BJ (cell line): ENCODE data around the gene MYOF. TPM values are rescaled to one million over a fixed set of nuclear protein-coding genes. Genes with fewer than 3 reads are reported as not detected.

Experiments used
- CTCF ChIA-PET: fragments of 350-600 bp; formaldehyde crosslinking; extraction: SDS; loops from one replicate; lab custom pipeline; 2021; ENCODE audit warnings: antibody characterized with exemption, inconsistent platforms; lab: Yijun Ruan, JAX
- POLR2A ChIA-PET: fragments of 300-600 bp; sonication (Branson Sonifier 250); formaldehyde crosslinking; extraction: SDS; loops from one replicate; lab custom pipeline; 2021; ENCODE audit warnings: antibody characterized with exemption; lab: Charles Lee
- DNase-seq: peaks from one replicate; pipeline ENCODE4 v3.0.0-alpha.2; 2011; ENCODE audit warnings: low read depth
- H3K27me3 ChIP-seq: 2 replicates; pipeline ENCODE4 v1.6.0; 2011; ENCODE audit warnings: low read length; ENCODE audit not compliant: control insufficient read depth, insufficient read depth
- H3K36me3 ChIP-seq: 2 replicates; pipeline ENCODE4 v1.5.1; 2011; ENCODE audit warnings: low read length; ENCODE audit not compliant: control insufficient read depth, insufficient read depth
- H3K4me3 ChIP-seq: 2 replicates; pipeline ENCODE4 v1.5.1; 2011; ENCODE audit warnings: low read depth, mild to moderate bottlenecking, control low read depth, low read length
- CTCF ChIP-seq: IDR thresholded peaks from 2 replicates; pipeline ENCODE4 v1.5.1; 2011; ENCODE audit warnings: low read depth, mild to moderate bottlenecking, control low read depth, inconsistent platforms, low read length, moderate library complexity; ENCODE audit not compliant: insufficient read depth
- polyA plus RNA-seq: library from polyadenylated mRNA; depleted of rRNA; stranded (reverse); fragments of >200 nt; gene quantifications from 2 replicates; pipeline ENCODE4 v1.2.3, GENCODE V29; 2011

MYOF gene
- polyA plus RNA-seq, 1 experiment, result 355 TPM

GRCh38 chr10:93495654-93496321 lies 13.7 kb upstream of the MYOF start:
- Histone ChIP-seq H3K27me3 (no peaks in the 10 kb centered on the region), H3K36me3 (no peaks in the 10 kb centered on the region), H3K4me3 (peak overlapping the region; percentile 50)
- ChIA-PET CTCF (interaction anchor here (0.7 to 2.5 kb wide), 9 partner anchors 10 to 143 kb away, joined by 3 to 15 read pairs (median 4); partner anchors contain the start of gene MYOF), POLR2A (interaction anchor here (0.6 kb wide), 1 partner anchor 1783 kb away, joined by 11 read pairs; no protein-coding TSS in a partner anchor)
- no peak for TF ChIP-seq CTCF
- no peak for DNase-seq

- CTCF ChIA-PET, result interaction anchor here (0.6 to 2.0 kb wide), 2 partner anchors 13 to 117 kb away, joined by 3 to 5 read pairs; no protein-coding TSS in a partner anchor
- TF ChIP-seq CTCF, result no peak
- no peak for DNase-seq
- H3K4me3 ChIP-seq, result no peak overlapping the region
- no peaks in the 10 kb centered on the region for H3K27me3 ChIP-seq
- POLR2A ChIA-PET, result no interaction called here
- H3K36me3 ChIP-seq, result no peaks in the 10 kb centered on the region
These were observed 12.4 kb upstream of the MYOF start for GRCh38 chr10:93494494-93494893.

GRCh38 chr10:93493162-93493561 lies 11.0 kb upstream of the MYOF start:
- H3K4me3 ChIP-seq, result no peak overlapping the region
- no peak for DNase-seq
- CTCF ChIA-PET, result interaction anchor here (0.9 kb wide), 1 partner anchor 10 kb away, joined by 4 read pairs; no protein-coding TSS in a partner anchor
- POLR2A ChIA-PET, result no interaction called here
- TF ChIP-seq CTCF, result no peak
- no peaks in the 10 kb centered on the region for H3K27me3 ChIP-seq
- H3K36me3 ChIP-seq, result no peaks in the 10 kb centered on the region

- TF ChIP-seq CTCF, result no peak
- no peaks in the 10 kb centered on the region for H3K36me3 ChIP-seq
- ChIA-PET CTCF (interaction anchor here (1.4 to 15.2 kb wide), 4 partner anchors 9 to 121 kb away, joined by 4 to 276 read pairs (median 6); partner anchors contain the start of gene MYOF), POLR2A (no interaction called here)
- no peak overlapping the region for H3K4me3 ChIP-seq
- H3K27me3 ChIP-seq, result no peaks in the 10 kb centered on the region
- DNase-seq, result no peak
These were observed 9.5 kb upstream of the MYOF start for GRCh38 chr10:93491602-93492121.

GRCh38 chr10:93488956-93489528 lies 6.9 kb upstream of the MYOF start:
- Histone ChIP-seq H3K4me3 (no peak overlapping the region), H3K36me3 (no peaks in the 10 kb centered on the region), H3K27me3 (no peaks in the 10 kb centered on the region)
- ChIA-PET POLR2A (no interaction called here), CTCF (interaction anchor here (0.8 to 15.2 kb wide), 5 partner anchors 8 to 137 kb away, joined by 3 to 276 read pairs (median 4); no protein-coding TSS in a partner anchor)
- DNase-seq, result no peak
- TF ChIP-seq CTCF, result no peak
